OCI-LY3 (cell line): ENCODE results near the gene AKR7A3.

Experiments
- CTCF ChIP-seq: fragments of 200-600, 300-600 bp; sonication (generic); IDR thresholded peaks from 2 replicates; pipeline ENCODE4 v1.5.1; 2014; ENCODE audit warnings: antibody characterized with exemption, low read length, low read depth
- EZH2phosphoT487 ChIP-seq: fragments of 200-600 bp; shearing (Covaris generic); IDR thresholded peaks from 2 replicates; pipeline ENCODE4 v1.6.1; 2018; ENCODE audit warnings: antibody characterized with exemption, mixed run types, low read depth

DNA sequence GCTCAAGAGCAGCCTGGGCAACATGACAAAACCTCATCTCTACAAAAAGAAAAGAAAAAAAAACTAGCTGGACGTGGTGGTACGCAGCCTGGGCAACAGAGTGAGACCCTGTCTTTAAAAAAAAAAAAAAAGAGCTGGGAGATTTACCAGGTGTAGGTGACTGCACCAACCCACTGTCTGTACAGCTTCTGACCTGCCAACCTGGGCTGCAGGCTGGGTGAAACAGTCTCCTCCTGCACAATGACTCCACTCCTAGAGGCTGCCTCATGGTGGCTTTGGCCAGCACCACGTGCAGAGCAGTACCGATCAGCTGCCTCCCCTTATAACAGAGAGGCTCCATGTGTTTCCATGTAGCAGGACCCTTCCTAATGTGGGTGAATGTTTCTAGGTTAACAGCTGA lies 33.3 kb downstream of the AKR7A3 start:
- TF ChIP-seq CTCF = no peak
- no peak for TF ChIP-seq EZH2phosphoT487
